Activated CD4-positive, CD25-positive, alpha-beta regulatory T cell treated with anti-CD3 and anti-CD28 coated beads, Interleukin-2, amount 50 U/mL, for 24 hours (primary cell): ENCODE measurements around the gene TMLHE.
"Not testable (repeated sequence)": the region's sequence is repeated elsewhere in the genome, so short reads cannot be mapped to it uniquely, and the experiment has no call there.

Experiments used
- ATAC-seq, 2 donors: fragments of 150-1000 bp; cut with Tn5 transposase; one replicate each; pipeline ENCODE4 v1.10.0; 2021; ENCODE audit warnings: mild to moderate bottlenecking in 1 of 2, moderate library complexity in 1 of 2

Gene TMLHE, protein sequence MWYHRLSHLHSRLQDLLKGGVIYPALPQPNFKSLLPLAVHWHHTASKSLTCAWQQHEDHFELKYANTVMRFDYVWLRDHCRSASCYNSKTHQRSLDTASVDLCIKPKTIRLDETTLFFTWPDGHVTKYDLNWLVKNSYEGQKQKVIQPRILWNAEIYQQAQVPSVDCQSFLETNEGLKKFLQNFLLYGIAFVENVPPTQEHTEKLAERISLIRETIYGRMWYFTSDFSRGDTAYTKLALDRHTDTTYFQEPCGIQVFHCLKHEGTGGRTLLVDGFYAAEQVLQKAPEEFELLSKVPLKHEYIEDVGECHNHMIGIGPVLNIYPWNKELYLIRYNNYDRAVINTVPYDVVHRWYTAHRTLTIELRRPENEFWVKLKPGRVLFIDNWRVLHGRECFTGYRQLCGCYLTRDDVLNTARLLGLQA

DNA sequence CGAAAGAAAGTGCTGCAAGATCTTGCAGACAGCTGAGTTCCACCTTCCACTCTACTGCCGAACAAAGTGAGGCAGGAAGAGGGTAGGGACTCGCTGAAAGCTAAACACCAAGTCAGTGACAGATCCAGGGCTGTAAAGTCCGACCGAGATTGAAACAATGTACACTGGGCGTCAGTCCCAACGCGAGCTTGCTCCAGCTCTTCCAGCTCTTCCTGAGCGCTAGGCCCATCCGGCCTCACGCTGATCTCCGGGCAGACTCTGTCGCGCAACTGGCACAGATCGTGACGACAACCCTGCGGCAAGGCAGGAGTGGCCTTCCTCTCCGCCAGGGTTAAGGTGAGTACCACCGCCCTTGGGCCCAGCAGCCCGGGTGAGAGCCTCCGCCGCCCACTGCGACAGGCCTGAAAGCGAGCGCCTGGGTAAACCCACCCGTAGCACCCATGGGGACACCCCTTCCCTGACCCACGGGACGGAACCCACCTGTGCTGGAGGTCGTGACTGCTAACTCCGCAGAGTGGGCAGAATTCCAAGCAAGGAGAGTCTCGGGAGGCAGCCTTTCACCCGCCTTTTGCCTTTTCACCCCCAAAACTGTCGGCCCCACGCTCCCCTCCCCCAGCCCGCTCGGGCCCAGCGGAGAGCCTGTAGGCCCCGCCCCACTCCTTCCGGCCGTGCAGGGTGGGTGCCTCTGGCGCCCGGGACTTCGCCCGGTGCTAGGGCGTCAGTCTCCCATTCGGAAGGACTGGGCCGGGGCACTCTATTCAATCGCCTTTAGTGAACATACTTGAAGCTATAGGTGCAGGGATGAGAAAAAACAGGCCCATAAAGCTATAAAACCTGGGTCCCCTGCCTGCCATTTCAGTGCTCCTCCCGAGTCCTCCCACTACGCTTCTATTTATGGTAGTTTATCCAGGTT, at the start of gene TMLHE, which contains the start of gene SPRY3:
TSS of gene TMLHE (minus strand) at position 641 of the 913 bp plus-strand sequence. CDS start 67,676 bp downstream, outside the sequence.
TSS of gene SPRY3 (plus strand) at position 275 of the 913 bp plus-strand sequence.
- ATAC-seq: peak; percentile 92 to 94

DNA sequence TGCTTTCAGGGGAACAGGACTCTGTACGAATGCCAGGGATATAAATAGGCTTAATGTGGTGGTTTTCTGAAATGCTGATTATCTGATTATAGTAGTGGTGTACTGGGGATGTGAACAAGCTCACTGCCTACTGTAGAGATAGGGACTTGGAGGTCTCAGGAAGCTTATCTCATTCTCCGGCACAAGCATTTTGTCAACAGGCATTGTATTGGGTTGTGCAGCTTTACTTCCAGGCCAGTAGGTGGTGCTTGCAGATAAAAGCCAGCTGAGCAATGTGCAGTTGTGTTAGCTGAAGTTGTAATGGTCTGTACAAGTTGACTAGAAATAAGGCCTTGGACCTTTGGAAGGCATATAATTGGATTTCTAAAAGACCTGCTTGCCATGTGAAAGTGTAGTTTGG, 49.5 kb upstream of the TMLHE start:
- no peak for ATAC-seq

DNA sequence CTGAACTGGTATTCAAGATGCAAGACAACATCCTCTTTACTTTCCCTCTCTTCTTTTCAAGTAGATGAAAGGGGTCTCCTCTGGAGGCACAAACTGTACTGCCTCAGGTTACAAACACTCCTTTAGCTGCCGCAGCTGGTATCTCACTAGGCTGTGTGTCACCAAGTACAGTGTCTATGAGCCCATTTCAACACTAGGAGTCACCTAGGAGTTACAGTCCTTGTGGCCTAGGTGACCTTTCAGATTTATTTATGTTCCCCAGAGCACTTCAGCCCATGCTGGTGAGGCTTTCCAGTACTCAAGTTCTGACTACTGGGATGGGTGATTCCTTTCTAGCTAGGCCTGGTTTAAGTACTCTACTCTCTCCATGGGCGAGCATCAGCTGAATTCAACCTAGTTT, 32.4 kb upstream of the TMLHE start:
- no peak for ATAC-seq

DNA sequence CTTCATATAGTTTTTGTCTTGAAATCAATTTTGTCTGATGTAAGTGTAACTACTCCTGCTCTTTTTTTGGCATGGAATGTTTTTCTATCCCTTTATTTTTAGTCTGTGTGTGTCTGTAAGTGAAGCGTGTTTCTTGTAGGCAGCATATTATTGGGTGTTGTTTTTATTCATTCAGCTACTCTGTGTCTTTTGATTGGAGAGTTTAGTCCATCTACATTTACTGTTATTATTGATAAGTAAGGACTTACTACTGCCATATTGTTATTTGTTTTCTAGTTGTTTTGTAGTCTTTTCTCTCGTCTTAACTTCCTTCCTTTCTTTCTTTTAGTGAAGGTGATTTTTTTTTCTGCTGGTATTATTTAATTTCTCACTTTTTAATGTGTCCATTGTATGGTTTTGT, 30.5 kb upstream of the TMLHE start:
- no peak for ATAC-seq

DNA sequence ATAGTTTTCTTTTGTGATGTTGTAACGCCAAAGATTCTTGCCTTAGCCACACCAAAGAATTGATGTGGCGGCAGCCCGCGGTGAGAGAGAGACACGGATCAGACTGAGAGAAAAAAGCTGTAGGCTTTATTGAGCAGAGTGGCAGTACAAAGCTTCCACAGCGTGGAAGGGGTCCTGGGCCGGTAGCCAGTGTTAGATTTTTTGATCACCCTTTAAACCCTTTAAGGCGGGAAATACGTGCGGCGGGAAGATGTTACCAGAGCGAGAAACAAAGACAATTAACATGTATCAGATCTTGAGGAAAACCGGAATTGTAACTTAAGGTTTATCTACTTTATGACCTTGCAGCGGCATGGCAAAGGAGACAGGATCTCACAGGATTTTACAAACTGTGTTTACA, 28.6 kb upstream of the TMLHE start:
- ATAC-seq: not testable (repeated sequence)

DNA sequence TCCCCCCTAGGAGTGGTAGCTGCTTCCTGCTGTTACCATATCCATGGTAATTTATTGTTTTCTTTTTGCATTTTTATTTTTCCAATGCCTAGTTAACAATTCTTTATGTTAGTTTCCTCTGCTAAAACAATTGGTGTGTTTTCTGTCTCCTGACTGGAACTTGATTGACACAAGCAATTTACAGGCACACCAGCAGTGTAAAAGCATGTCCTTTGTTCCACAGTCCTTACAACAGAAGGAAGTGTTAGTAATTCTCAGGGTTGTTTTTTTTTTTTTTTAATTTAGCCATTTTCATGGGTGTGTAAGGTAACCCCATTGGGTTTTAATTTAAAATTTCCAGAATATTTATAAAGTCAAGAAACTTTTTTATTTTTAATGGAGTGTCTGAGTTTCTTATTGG, 25.0 kb upstream of the TMLHE start:
- no peak for ATAC-seq

DNA sequence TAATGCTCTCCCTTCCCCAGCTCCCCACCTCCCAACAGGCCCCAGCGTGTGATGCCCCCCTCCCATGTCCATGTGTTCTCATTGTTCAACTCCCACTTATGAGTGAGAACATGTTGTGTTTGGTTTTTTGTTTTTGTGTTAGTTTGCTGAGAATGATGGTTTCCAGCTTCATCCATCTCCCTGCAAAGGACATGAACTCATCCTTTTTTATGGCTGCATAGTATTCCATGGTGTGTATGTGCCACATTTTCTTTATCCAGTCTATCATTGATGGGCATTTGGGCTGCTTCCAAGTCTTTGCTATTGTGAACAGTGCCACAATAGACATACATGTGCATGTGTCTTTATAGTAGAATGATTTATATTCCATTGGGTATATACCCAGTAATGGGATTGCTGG, 22.3 kb upstream of the TMLHE start:
- ATAC-seq: not testable (repeated sequence)

DNA sequence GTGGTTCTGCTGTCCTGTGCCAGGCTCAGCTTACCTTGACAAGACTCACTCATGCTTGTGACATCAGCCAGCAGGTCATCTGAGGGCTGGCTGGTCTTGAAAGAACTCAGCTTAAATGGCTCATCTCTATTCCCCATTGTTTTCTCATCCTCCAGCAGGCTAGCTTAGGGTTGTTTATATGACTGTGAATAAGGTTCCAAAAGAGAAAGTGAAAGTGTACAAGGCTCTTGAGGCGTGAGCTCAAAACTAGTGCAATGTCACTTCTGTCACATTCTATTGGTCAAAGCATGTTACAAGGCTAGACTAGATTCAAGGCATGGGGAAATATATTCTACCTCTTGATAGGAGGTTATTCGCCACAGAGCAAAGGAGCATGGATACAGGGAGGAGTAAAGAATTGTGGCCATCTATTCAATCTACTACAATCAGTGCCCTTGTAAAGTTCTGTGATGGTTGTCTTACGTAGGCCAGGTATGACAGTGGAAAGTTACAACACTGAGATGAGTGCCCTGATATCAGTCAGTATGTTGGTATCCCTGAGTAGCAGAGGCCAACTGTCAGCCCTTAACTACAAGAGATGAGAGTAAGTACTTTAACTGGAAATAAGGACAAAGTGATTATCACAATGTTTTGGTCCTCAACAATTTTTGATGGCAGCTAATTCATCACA, 19.8 kb upstream of the TMLHE start:
- peak; percentile 86 to 89 for ATAC-seq

DNA sequence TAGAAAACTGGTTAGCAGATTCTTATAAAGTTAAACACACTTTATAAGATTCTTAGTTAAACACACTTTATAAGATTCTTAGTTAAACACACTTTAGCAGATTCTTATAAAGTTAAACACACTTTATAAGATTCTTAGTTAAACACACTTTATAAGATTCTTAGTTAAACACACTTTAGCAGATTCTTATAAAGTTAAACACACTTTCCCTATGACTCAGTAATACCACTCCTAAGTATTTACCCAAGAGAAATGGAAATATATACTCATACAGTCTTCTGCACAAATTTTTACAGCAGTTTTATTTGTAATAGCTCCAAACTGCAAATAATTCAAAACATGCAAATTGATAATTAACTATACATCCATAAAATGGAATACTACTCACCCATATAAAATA, 7.4 kb upstream of the TMLHE start:
- ATAC-seq: not testable (repeated sequence)

DNA sequence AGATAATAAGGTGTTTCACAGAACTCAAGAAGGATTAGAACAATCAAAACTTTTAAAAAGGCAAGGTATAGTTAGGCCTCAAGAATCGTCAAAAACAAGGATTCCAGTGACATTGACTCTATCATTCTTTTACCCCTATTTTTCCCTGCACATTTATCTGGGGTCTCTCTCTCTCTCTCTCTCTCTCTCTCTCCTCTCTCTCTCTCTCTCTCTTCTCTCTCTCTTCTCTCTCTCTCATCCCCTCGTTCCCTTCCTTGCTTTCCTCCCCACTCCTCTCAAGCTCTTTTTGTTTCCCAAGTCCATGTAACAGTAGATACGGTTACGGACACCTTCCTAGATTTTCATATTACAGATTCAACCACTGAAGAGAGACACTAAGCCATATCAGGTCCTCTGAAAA, 3.2 kb upstream of the TMLHE start:
- ATAC-seq: no peak

DNA sequence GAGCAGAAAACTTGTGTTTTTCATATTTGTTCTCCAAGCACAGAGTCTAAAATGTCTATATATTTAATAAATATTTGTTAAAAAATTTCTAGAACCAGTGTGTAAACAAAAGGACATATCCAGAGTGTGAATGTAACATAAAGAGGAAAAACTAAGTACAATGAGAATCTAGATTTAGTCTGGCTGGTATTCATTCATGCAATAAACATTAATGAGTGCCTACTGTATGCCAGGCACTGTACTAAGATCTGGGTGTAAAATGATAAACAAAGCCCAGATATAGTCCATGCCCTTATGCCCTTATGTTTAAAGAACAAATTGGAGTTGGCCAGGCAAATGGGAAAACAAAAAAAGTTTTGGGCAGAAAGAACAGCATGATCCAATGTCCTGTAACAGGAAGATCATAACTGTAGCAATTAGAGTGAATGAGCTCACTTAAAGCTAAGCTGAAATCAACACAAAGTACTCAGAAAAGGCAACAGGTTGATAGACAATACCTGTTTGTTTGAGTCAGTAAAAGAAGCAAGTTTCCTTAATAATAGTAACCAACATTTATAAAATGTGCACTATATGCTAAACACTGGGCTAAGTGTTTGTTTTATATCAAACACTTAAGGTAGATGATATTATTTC, 1.3 kb upstream of the TMLHE start:
- no peak for ATAC-seq

DNA sequence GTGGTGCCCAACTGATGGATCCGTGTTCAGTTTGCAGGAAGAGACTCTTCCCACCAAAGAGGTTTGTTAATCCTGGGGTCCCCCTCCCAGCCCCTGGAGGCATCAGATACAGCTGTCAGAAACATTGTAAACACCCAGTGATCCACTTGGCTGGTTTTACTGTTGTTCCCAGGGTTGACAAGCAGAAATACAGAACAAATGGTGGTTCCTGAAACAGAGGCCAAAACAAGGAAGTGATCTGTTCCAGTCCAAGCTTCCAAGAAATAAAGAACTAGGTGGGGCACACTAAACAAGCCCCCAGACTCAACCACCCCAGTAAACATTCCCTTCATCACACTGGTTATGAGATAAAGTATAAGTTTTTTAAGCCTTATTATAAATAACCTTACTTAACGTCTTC, 1.4 kb downstream of the TMLHE start:
- no peak for ATAC-seq

DNA sequence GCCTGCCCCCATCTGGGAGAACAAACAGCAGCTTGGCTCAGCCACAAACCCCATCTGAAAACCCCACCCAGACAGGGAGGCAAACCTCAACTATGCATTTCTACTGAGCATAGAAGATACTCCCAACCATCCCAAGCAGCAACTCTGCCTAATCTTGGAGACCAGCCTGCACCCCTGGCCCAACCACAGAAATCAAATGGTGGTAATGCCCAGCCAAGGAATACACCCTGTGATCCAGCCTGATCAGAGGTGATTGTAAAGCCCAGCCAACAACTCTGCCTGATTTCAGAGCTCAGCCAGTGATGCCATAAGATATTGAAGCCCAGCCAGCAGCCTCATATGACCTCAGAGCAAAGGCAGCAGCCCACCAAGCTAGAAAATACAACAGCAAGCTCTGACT, 19.8 kb downstream of the TMLHE start:
- ATAC-seq: no peak

DNA sequence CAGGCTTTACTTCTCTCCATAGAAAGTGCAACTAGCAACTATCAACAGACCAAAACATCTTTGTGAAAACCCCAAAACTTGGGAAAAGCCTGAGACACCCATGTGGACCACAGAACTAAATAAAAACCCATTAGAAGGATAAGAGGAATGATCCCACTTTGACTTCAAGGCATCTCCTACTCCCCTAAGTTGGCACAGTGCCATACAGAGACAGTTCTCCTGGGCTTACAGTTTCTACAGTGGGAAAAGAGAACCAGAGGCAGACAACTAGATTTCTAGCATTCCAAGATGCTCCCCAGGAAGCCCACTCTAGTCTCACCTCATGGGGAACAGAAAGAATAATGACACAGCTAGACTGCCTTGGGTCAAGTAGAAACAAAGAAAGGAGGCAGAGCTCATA, 20.4 kb downstream of the TMLHE start:
- no peak for ATAC-seq

DNA sequence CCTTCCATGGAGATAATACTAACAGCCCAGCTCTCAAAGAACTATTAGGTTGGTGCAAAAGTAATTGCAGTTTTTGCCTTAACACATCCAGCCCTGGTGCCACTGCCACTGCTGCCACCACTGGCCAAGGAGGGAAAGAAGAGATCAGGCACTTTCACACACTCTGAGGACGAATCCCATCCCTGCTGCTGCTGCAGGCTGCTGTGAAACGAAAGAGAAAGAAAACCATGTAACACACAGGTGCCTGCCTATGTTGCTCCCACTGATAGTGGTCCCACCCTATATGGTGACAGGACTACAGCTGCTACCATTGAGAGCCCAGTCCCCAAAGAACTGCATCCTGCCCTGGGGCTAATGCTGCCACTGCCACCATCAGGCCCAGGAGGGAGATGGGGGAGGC, 35.1 kb downstream of the TMLHE start:
- ATAC-seq: peak; percentile 60

DNA sequence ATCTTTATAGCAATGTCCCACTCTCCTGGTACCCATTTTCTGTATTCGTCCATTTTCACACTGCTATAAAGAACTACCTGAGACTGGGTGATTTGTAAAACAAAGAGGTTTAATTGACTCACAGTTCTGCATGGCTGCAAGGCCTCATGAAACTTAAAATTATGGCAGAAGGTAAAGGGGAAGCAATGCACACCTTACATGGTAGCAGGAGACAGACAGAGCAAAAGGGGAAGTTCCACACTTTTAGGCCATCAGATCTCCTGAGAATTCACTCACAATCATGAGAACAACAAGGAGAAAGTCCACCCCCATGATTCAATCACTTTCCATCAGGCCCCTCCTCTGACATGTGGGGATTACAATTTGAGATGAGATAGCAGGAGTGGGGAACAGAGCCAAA, 49.7 kb downstream of the TMLHE start:
- no peak for ATAC-seq

DNA sequence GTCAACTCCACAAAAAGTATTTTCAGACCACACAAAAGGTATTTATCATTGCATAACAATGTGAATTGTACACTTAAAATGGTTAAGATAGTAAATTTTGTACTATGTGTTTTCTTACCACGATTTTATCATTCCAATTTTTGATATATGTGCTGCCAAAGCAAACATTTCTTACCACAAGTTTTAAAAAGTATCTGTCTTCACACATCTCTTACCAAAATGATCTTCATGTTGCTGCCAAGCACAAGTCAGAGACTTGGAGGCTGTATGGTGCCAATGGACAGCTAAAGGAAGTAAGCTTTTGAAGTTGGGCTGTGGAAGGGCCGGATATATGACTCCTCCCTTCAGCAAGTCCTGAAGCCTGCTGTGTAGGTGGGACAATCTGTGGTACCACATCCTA, 67.9 kb downstream of the TMLHE start:
- ATAC-seq: no peak

DNA sequence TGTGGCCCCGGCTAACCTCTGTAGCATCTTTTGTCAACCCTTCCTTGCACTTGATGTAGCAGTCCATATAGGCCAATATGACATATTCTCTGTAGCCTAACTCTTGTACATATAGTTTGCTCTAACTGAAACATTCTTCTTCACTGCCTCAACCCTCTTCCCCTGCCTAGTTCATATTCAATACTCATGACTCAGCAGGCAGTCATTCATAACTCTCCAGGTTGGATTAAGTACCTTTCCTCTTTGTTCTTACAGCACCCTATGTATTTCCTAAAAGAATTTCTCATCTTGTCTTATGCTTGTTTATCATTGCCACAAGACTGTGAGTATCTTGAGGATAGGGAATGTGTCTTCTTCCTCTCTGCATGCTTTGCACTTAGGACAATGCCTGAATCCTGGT, 76.9 kb downstream of the TMLHE start:
- ATAC-seq: no peak

DNA sequence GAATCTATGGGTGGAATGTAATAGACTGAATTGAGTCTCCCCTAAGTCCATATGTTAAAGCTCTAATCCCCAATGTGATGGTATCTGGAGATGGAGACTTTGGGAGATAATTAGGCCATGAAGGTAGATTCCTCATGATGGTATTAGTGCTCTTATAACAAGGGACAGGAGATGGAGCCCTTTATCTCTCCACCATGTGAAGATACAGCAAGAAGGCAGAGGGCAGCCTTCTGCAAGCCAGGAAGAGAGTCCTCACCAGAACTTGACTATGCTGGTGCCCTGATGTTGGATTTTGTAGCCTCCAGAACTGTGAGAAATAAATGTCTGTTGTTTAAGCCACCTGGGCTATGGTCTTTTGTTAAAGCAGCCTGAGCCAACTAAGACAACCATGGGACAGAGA, 78.0 kb downstream of the TMLHE start:
- no peak for ATAC-seq

DNA sequence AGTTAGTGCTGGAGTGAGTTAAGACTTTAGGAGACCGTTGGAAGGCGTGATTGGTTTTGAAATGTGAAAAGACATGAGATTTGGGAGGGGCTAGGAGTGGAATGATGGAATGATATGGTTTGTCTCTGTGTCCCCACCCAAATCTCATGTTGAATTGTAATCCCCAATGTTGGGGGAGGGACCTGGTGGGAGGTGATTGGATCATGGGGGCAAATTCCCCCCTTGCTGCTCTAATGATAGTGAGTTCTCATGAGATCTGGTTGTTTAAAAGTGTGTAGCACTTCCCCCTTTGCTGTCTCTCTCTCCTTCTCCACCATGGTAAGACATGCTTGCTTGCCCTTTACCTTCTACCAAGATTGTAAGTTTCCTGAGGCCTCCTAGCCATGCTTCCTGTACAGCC, 85.7 kb downstream of the TMLHE start:
- not testable (repeated sequence) for ATAC-seq

DNA sequence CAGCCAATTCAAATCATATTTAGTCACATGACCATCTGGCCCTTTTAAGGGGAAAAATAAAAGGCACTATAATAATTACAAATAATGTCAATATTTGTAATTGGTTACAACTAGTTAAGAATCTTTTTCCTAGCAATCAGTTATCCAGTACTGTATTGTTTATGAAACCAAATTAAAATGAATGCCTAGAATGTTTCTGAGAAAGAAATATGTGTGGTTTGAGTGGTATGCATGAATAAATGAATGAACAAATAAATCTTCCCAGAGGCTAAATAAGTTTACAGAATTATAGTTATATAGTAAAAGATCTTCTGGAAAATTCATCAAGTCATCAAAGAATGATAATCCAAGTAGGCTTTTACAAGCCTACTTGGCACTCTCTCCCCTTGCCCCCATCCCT, 98.5 kb downstream of the TMLHE start:
- no peak for ATAC-seq

DNA sequence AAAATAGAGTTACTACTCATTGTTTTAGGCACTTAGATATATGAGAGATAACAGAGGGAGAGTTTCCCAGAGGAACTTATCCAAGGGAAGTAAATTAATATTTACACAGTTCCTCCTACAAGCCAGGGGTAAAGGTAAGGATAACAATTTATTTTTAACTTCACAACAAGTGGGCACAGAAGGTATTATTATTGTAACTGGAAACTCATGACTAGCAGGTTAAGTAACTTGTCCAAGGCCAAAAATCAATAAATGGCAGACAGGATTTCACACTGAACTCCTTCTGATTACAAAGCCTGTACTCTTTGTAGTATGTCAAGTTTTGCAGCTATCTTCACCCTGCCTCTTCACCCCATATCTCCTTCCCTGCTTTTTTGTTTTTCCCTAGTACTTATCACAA, 107.5 kb downstream of the TMLHE start:
- ATAC-seq: no peak

DNA sequence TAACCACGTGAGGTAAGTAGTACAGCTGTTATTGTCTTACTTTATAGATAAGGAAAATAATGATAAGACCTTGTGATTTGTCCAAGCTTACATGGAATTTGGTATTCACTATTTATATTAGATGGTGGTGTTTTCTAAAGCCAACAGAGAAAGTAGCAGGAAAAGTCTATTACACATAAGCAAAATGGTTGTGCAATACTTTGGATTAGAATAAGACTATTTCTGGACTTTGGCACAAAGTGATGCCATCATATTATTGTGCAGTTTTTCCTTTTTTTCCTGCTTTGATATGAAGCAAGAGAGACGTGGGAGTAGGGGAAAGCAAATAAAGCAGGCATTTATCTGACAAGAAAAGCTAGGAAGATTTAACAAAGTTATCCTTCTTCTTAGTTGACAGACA, 117.6 kb downstream of the TMLHE start:
- not testable (repeated sequence) for ATAC-seq
